Erythroblast (primary cell): ENCODE data around the gene CFAP97D1.

Source experiments
- GATA1 ChIP-seq: IDR thresholded peaks from 2 replicates; pipeline ENCODE4 v1.6.1; 2011; ENCODE audit warnings: low read depth, mild to moderate bottlenecking, control low read depth, low read length, moderate library complexity
- POLR2A ChIP-seq: IDR thresholded peaks from 2 replicates; pipeline ENCODE4 v1.6.1; 2011; ENCODE audit warnings: mild to moderate bottlenecking, low read length

- TF ChIP-seq POLR2A = no peak
- no peak for TF ChIP-seq GATA1
These were observed 36.4 kb downstream of the CFAP97D1 start for GRCh38 chr17:43816336-43817320.
